Mesendoderm (in vitro differentiated cells): ENCODE data around the gene LYSMD3.

Source experiments
- DNase-seq: peaks from one replicate; pipeline ENCODE4 v3.0.0; 2013
- H2AK5ac ChIP-seq: 2 replicates; pipeline ENCODE4 v1.6.1; 2013; ENCODE audit warnings: low read length, inconsistent platforms
- H2BK120ac ChIP-seq: 2 replicates; pipeline ENCODE4 v1.6.1; 2013; ENCODE audit warnings: low read depth, mild to moderate bottlenecking, low read length, moderate library complexity, mixed read lengths
- H2BK15ac ChIP-seq: replicated peaks from 2 replicates; pipeline ENCODE4 v1.6.1; 2013; ENCODE audit warnings: low read depth, mild to moderate bottlenecking, moderate library complexity
- H2BK5ac ChIP-seq: 2 replicates; pipeline ENCODE4 v1.6.1; 2013; ENCODE audit warnings: low read length, inconsistent platforms
- H3K18ac ChIP-seq: 2 replicates; pipeline ENCODE4 v1.6.1; 2013; ENCODE audit warnings: mild to moderate bottlenecking, low read length, mixed read lengths
- H3K23ac ChIP-seq: one replicate; pipeline ENCODE4 v1.6.1; 2013; ENCODE audit warnings: low read length
- H3K27ac ChIP-seq: 2 replicates; pipeline ENCODE4 v1.5.1; 2013; ENCODE audit warnings: low read depth, mild to moderate bottlenecking, inconsistent platforms, low read length, moderate library complexity
- H3K27me3 ChIP-seq: 2 replicates; pipeline ENCODE4 v1.6.1; 2013; ENCODE audit warnings: low read length, control low read depth, mild to moderate bottlenecking, inconsistent platforms; ENCODE audit not compliant: insufficient read depth, poor library complexity
- H3K36me3 ChIP-seq: 2 replicates; pipeline ENCODE4 v1.6.1; 2013; ENCODE audit warnings: low read length, inconsistent platforms; ENCODE audit not compliant: control insufficient read depth, insufficient read depth
- H3K4ac ChIP-seq: one replicate; pipeline ENCODE4 v1.6.1; 2013; ENCODE audit warnings: low read depth, mild to moderate bottlenecking, low read length, moderate library complexity
- H3K4me1 ChIP-seq: 2 replicates; pipeline ENCODE4 v1.6.1; 2013; ENCODE audit warnings: low read depth, low read length, inconsistent platforms; ENCODE audit not compliant: control insufficient read depth
- H3K4me2 ChIP-seq: 2 replicates; pipeline ENCODE4 v1.6.1; 2013; ENCODE audit warnings: low read length
- H3K4me3 ChIP-seq: 2 replicates; pipeline ENCODE4 v1.5.1; 2013; ENCODE audit warnings: mild to moderate bottlenecking, low read length
- H3K56ac ChIP-seq: one replicate; pipeline ENCODE4 v1.6.1; 2013; ENCODE audit warnings: low read length
- H3K79me1 ChIP-seq: 2 replicates; pipeline ENCODE4 v1.6.1; 2013; ENCODE audit warnings: low read length, inconsistent platforms
- H3K79me2 ChIP-seq: 2 replicates; pipeline ENCODE4 v1.6.1; 2013; ENCODE audit warnings: mild to moderate bottlenecking, low read length; ENCODE audit not compliant: control insufficient read depth, insufficient read depth
- H3K9ac ChIP-seq: 2 replicates; pipeline ENCODE4 v1.6.1; 2013; ENCODE audit warnings: low read length, inconsistent platforms
- H4K5ac ChIP-seq: one replicate; pipeline ENCODE4 v1.6.1; 2013; ENCODE audit warnings: low read length
- H4K8ac ChIP-seq: one replicate; pipeline ENCODE4 v1.6.1; 2013; ENCODE audit warnings: low read depth, mild to moderate bottlenecking, control low read depth, low read length, moderate library complexity
- WGBS: extraction: QIAGEN DNeasy Blood & Tissue Kit; methylation state at CpG from one replicate; pipeline ENCODE4 v1.1.7; 2013; ENCODE audit warnings: low lambda C conversion rate, missing lambda C conversion rate; ENCODE audit not compliant: insufficient coverage; ENCODE audit errors: extremely low coverage; 5-methylcytosine and 5-hydroxymethylcytosine counted together

Gene LYSMD3

DNA sequence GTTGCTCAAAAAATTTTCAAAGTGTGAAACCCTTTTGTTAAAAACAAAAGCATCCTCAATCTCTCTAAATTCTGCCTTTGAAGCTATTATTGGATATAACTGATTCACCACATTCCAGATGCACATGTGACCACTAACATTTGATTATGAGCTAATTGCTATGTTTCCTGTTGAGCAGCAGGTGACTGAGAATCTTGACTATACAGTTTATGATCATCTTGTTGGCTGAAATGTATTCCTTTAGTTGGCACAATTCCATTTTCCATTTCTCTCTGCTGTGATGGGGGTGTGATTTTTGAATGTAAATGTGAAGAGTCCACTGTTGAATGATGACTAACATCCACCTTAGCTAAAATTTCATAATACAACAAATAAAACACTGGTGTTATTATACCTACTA, 10.7 kb downstream of the LYSMD3 start:
- Histone ChIP-seq H4K5ac (no peak overlapping the region), H3K27ac (no peak overlapping the region), H3K4me3 (no peak overlapping the region), H3K4me2 (no peak overlapping the region), H3K4ac (no peak overlapping the region), H2BK5ac (no peak overlapping the region), H2BK120ac (no peak overlapping the region), H2BK15ac (no peak overlapping the region), H4K8ac (no peak overlapping the region), H3K27me3 (no peaks in the 10 kb centered on the region), H3K4me1 (no peaks in the 10 kb centered on the region), H2AK5ac (no peak overlapping the region), H3K79me2 (no peaks in the 10 kb centered on the region), H3K36me3 (no peaks in the 10 kb centered on the region), H3K79me1 (no peaks in the 10 kb centered on the region), H3K56ac (no peak overlapping the region), H3K18ac (no peak overlapping the region), H3K23ac (no peak overlapping the region), H3K9ac (no peak overlapping the region)
- DNase-seq = no peak

DNA sequence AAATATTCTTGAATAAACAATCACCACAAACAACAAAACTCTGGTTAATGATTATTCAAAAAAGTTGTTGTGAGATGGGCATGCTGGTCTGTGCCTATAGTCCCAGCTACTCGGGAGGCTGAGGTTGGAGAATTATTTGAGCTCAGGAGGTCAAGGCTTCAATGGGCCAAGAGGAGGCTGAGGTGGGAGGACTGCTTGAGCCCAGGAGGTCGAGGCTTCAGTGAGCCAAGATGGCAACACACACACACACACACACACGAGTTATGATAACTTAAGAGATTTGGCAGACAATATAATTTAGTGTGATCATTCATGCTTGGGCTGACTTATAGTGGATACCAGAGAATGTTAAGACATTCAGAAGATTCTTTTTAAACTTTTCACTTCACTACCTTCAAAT, 14.9 kb downstream of the LYSMD3 start:
- H3K4me1 ChIP-seq = no peaks in the 10 kb centered on the region
- H2BK5ac ChIP-seq = no peak overlapping the region
- no peaks in the 10 kb centered on the region for H3K79me1 ChIP-seq
- H4K8ac ChIP-seq = no peak overlapping the region
- H2BK120ac ChIP-seq = no peak overlapping the region
- H3K79me2 ChIP-seq = no peaks in the 10 kb centered on the region
- no peak overlapping the region for H3K27ac ChIP-seq
- DNase-seq = no peak
- no peaks in the 10 kb centered on the region for H3K36me3 ChIP-seq
- H3K56ac ChIP-seq = no peak overlapping the region
- no peak overlapping the region for H2BK15ac ChIP-seq
- no peak overlapping the region for H2AK5ac ChIP-seq
- no peak overlapping the region for H3K4me2 ChIP-seq
- H3K18ac ChIP-seq = no peak overlapping the region
- no peaks in the 10 kb centered on the region for H3K27me3 ChIP-seq
- H3K4ac ChIP-seq = no peak overlapping the region
- H4K5ac ChIP-seq = no peak overlapping the region
- H3K4me3 ChIP-seq = no peak overlapping the region
- H3K23ac ChIP-seq = no peak overlapping the region
- WGBS = no CpG with 5 or more reads among the region's 3 CpGs
- H3K9ac ChIP-seq = no peak overlapping the region

DNA sequence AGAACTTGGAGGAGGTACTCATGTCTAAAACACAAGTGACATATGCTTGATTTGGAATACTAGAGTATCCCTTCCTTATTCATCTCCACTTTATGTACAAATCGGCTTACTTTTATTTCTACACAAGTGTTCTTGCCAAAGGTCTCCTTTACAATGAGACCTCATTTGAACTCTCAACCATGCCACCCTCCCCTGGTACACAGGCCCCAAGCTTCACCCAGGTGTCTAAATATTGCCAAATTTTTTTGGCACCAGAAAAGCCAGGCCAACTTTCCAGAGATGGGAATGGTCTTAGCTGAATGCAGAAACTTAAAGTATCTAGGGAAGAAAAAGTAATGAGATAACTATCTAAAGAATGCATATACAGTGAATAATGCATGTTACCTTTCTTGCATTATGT, 18.9 kb downstream of the LYSMD3 start:
- no peak overlapping the region for H3K18ac ChIP-seq
- WGBS = no CpG with 5 or more reads among the region's 1 CpG
- H3K9ac ChIP-seq = no peak overlapping the region
- no peak overlapping the region for H3K56ac ChIP-seq
- no peak overlapping the region for H3K4me3 ChIP-seq
- H4K5ac ChIP-seq = no peak overlapping the region
- no peaks in the 10 kb centered on the region for H3K4me1 ChIP-seq
- no peaks in the 10 kb centered on the region for H3K79me1 ChIP-seq
- H2BK120ac ChIP-seq = no peak overlapping the region
- H3K27ac ChIP-seq = no peak overlapping the region
- no peak overlapping the region for H3K4ac ChIP-seq
- no peaks in the 10 kb centered on the region for H3K27me3 ChIP-seq
- no peak overlapping the region for H4K8ac ChIP-seq
- H3K4me2 ChIP-seq = no peak overlapping the region
- no peak overlapping the region for H3K23ac ChIP-seq
- no peak overlapping the region for H2BK15ac ChIP-seq
- no peak overlapping the region for H2AK5ac ChIP-seq
- no peaks in the 10 kb centered on the region for H3K36me3 ChIP-seq
- DNase-seq = no peak
- no peak overlapping the region for H2BK5ac ChIP-seq
- H3K79me2 ChIP-seq = no peaks in the 10 kb centered on the region

DNA sequence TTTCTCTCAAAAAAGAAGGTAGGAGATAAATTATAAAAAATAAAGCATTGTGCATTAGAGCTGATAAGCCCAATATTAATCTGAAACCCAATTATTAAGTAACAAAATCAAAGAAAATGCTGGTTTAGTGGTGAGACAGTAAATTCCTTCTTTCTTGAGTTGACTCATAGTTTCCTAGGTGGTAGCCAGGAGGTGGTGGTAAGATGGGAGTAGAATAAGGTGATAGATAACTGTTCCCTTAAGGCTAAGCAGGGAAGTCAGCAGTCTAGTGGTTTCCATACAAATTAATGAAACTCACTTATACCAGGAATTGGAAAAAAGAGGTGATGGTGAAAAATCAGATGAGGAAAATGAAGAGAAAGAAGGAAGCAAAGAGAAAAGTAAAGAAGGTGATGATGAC, 23.2 kb downstream of the LYSMD3 start:
- no peak overlapping the region for H3K27ac ChIP-seq
- H3K18ac ChIP-seq = no peak overlapping the region
- no peak overlapping the region for H2BK120ac ChIP-seq
- H3K23ac ChIP-seq = no peak overlapping the region
- no peak overlapping the region for H3K4ac ChIP-seq
- H3K9ac ChIP-seq = no peak overlapping the region
- H3K79me2 ChIP-seq = no peaks in the 10 kb centered on the region
- H3K36me3 ChIP-seq = no peaks in the 10 kb centered on the region
- H3K4me2 ChIP-seq = no peak overlapping the region
- no peak overlapping the region for H2BK15ac ChIP-seq
- H2BK5ac ChIP-seq = no peak overlapping the region
- H3K79me1 ChIP-seq = no peaks in the 10 kb centered on the region
- H3K4me3 ChIP-seq = no peak overlapping the region
- no peak for DNase-seq
- H4K8ac ChIP-seq = no peak overlapping the region
- H4K5ac ChIP-seq = no peak overlapping the region
- no peaks in the 10 kb centered on the region for H3K27me3 ChIP-seq
- H2AK5ac ChIP-seq = no peak overlapping the region
- H3K56ac ChIP-seq = no peak overlapping the region
- H3K4me1 ChIP-seq = no peaks in the 10 kb centered on the region

DNA sequence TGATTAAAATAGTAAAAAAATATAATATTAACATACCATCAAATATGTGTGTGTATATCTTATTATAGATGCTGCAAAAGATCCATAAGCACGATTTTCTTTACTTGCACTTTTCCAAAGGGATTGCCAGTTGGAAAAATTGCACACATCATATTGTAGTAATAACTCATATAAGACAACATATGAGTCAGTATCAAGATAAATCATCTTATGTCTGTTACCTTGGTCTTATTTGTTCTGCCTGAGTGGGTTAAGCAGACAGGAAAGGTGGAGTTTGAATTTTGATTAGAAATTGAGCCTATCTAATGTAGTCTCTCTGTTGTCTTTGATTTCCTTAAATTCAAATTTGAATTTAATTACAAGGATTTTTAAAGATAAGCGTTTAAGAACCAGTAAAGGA, 24.6 kb downstream of the LYSMD3 start:
- Histone ChIP-seq H3K36me3 (no peaks in the 10 kb centered on the region), H2BK120ac (no peak overlapping the region), H3K4me1 (no peaks in the 10 kb centered on the region), H2BK15ac (no peak overlapping the region), H3K79me1 (no peaks in the 10 kb centered on the region), H3K79me2 (no peaks in the 10 kb centered on the region), H3K4me3 (no peak overlapping the region), H4K5ac (no peak overlapping the region), H3K18ac (no peak overlapping the region), H4K8ac (no peak overlapping the region), H3K27me3 (no peaks in the 10 kb centered on the region), H2BK5ac (no peak overlapping the region), H3K9ac (no peak overlapping the region), H2AK5ac (no peak overlapping the region), H3K4ac (no peak overlapping the region), H3K27ac (no peak overlapping the region), H3K23ac (no peak overlapping the region), H3K56ac (no peak overlapping the region), H3K4me2 (no peak overlapping the region)
- DNase-seq = no peak
- no CpG with 5 or more reads among the region's 2 CpGs for WGBS

DNA sequence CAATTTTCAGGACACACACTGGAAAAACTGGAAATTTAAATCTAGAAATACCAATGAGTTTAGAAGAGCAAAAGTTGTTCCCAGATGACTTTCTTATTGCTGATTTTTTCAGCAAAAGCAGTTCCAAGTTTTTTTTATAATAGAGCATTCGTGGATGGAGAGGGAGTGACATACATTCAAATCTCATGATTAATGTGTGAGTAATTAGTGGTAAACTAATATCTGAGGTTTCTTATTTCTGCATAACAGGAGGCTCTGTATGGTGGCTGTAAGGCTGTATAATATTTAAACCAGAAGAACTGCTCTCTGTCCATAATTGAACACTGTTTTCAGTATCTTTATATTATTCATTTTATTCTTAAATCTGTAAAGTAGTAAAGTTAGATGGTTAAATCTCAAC, 25.8 kb downstream of the LYSMD3 start:
- H3K36me3 ChIP-seq = no peaks in the 10 kb centered on the region
- H3K27me3 ChIP-seq = no peaks in the 10 kb centered on the region
- no peaks in the 10 kb centered on the region for H3K79me1 ChIP-seq

More for the DNA sequence above, 25.8 kb downstream of the LYSMD3 start:
- H3K4ac ChIP-seq = no peak overlapping the region
- no peak overlapping the region for H3K27ac ChIP-seq
- no peak overlapping the region for H3K18ac ChIP-seq
- no peaks in the 10 kb centered on the region for H3K4me1 ChIP-seq
- WGBS = no CpG with 5 or more reads among the region's 1 CpG
- H3K79me2 ChIP-seq = no peaks in the 10 kb centered on the region
- H4K8ac ChIP-seq = no peak overlapping the region
- DNase-seq = no peak
- no peak overlapping the region for H3K4me3 ChIP-seq
- no peak overlapping the region for H3K4me2 ChIP-seq
- no peak overlapping the region for H3K23ac ChIP-seq
- H2AK5ac ChIP-seq = no peak overlapping the region
- no peak overlapping the region for H4K5ac ChIP-seq
- no peak overlapping the region for H2BK5ac ChIP-seq
- H3K9ac ChIP-seq = no peak overlapping the region
- H2BK15ac ChIP-seq = no peak overlapping the region
- H3K56ac ChIP-seq = no peak overlapping the region
- no peak overlapping the region for H2BK120ac ChIP-seq
